ENCODE data around the gene DYSF.

- TF ChIP-seq CTCF (tag by site-specific recombination; IDR thresholded peaks at IDR 0.05) (no peak), ZBTB20 (tag by site-specific recombination; IDR thresholded peaks at IDR 0.05) (no peak), ZNF292 (tag by site-specific recombination; IDR thresholded peaks at IDR 0.05; ENCODE audit: borderline replicate concordance, low read depth) (no peak), REST (tag by site-specific recombination; IDR thresholded peaks at IDR 0.05) (no peak), ZNF792 (tag by site-specific recombination; IDR thresholded peaks at IDR 0.05) (no peak), ZNF596 (tag by site-specific recombination; IDR thresholded peaks at IDR 0.05) (no peak), KLF16 (tag by site-specific recombination; IDR thresholded peaks at IDR 0.05) (no peak), REPIN1 (tag by site-specific recombination; IDR thresholded peaks at IDR 0.05; ENCODE audit: low read depth) (no peak), ZNF2 (tag by site-specific recombination; IDR thresholded peaks at IDR 0.05) (no peak), ZNF239 (tag by site-specific recombination; IDR thresholded peaks at IDR 0.05) (no peak), MEIS1 (CRISPR knock-in tag; IDR thresholded peaks at IDR 0.05; ENCODE audit: borderline replicate concordance) (no peak)
Measured at GRCh38 chr2:71689393-71689792, 236.0 kb downstream of the DYSF start.

Measured in HEK293 (cell line).